ENCODE measurements around the gene SETBP1.

The SETBP1 gene

DNA sequence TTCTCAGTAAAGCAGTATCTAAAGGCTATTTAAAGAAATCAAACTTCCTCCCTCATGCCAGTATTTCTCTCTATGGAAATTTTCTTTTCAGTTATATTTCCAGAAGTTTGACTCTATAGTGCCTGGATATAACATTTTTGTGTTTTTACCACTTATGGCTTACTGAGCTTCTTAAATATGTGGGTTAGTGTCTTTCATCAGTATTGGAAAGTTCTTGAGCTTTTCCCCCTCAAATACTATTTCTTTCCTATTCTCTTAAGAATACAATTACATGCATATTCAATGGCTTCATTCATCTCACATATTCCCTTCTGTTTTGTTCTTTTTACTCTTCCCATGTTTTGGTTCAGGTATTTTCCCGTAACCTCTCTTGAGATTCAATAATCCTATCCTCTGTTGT lies 432.0 kb downstream of the SETBP1 start:
- DNase-seq (ENCODE audit: low spot score): no peak

DNA sequence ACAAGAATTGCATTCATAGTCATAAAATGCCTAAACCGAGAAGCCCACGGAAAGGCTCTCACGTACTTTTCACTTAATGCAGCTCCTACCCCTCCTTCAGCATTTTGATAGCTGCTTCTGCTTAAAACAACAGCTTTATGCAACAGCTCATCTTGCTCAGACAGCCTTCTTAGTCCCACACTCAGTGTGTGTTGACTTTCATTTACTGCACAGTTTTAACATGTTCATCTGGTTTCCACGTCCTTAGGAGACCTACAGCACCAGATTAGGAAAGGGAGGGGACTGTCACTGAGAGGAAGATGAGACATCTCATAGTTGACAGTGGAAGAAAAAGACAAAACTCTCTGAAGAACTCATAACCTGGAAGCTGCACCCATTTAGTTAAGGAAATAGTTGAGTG lies 435.4 kb downstream of the SETBP1 start:
- DNase-seq (ENCODE audit: low spot score): peak; percentile 40
